HepG2 (cell line): ENCODE results near the gene AUTS2.

Experiments
- BCLAF1 ChIP-seq: fragments of 450-650 bp; IDR thresholded peaks from 2 replicates; pipeline ENCODE4 v1.6.1; 2017; ENCODE audit warnings: mild to moderate bottlenecking
- CTCF ChIP-seq: sonication (generic); formaldehyde crosslinking; IDR thresholded peaks from 2 replicates; pipeline ENCODE4 v1.5.0; 2020; ENCODE audit warnings: mild to moderate bottlenecking, missing genetic modification reagents, moderate library complexity
- EP300 ChIP-seq, 3 experiments: sonication (generic) in 1 of 3; formaldehyde crosslinking in 1 of 3; IDR thresholded peaks; 2 replicates each; pipeline versions ENCODE4 v1.5.1 to v1.6.1; 2011 to 2020; ENCODE audit warnings: low read depth in 2 of 3, low read length in 2 of 3, borderline replicate concordance in 1 of 3, improper control_type of control experiment in 1 of 3, mild to moderate bottlenecking in 1 of 3, missing genetic modification reagents in 1 of 3, moderate library complexity in 1 of 3
- EZH2 ChIP-seq: conservative IDR thresholded peaks from 2 replicates; pipeline ENCODE4 v1.6.1; 2012; ENCODE audit warnings: mild to moderate bottlenecking, low read depth, low read length, moderate library complexity
- KDM2A ChIP-seq: sonication (generic); formaldehyde crosslinking; IDR thresholded peaks from 2 replicates; pipeline ENCODE4 v1.4.0; 2020; ENCODE audit warnings: low read depth, missing genetic modification reagents, borderline replicate concordance
- POLR2A ChIP-seq, 2 experiments: IDR thresholded peaks; 2 replicates each; pipeline ENCODE4 v1.6.1; 2011; ENCODE audit warnings: low read depth in 2 of 2, low read length in 2 of 2, mild to moderate bottlenecking in 1 of 2, moderate library complexity in 1 of 2; ENCODE audit not compliant: insufficient read depth in 1 of 2
- RBFOX2 ChIP-seq: fragments of 200-400 bp; formaldehyde crosslinking; IDR thresholded peaks from 2 replicates; pipeline ENCODE4 v1.6.1; 2017; ENCODE audit warnings: low read depth, mild to moderate bottlenecking, low read length
- TAF1 ChIP-seq: sonication (generic); formaldehyde crosslinking; IDR thresholded peaks from 2 replicates; pipeline ENCODE4 v1.4.0; 2020; ENCODE audit warnings: missing genetic modification reagents
- ZNF20 ChIP-seq: sonication (generic); formaldehyde crosslinking; IDR thresholded peaks from 2 replicates; pipeline ENCODE4 v1.4.0; 2020; ENCODE audit warnings: mild to moderate bottlenecking, moderate library complexity, missing genetic modification reagents

GRCh38 chr7:69651101-69651590, 52.9 kb downstream of the AUTS2 start:
- TF ChIP-seq EZH2 (no peak), POLR2A (IDR thresholded peaks at IDR 0.05; ENCODE audit: insufficient read depth in 1 of 2, low read depth in 2 of 2, low read length in 2 of 2) (no peak), ZNF20 (no peak), KDM2A (CRISPR knock-in tag) (no peak), TAF1 (CRISPR knock-in tag) (no peak), EP300 (IDR thresholded peaks at IDR 0.05; ENCODE audit: low read depth in 2 of 2, low read length in 2 of 2) (no peak), EP300 (CRISPR knock-in tag; IDR thresholded peaks at IDR 0.05; ENCODE audit: borderline replicate concordance) (no peak), RBFOX2 (no peak), BCLAF1 (no peak), CTCF (CRISPR knock-in tag) (no peak)
